ENCODE measurements around the gene LRP1. TPM values are rescaled to one million over a fixed set of nuclear protein-coding genes. Genes with fewer than 3 reads are reported as not detected.

The LRP1 gene
- total and polyA plus RNA-seq, 2 of the 4 experiments (the other 2 are of a cell fraction): 73.1 to 142 TPM

GRCh38 chr12:57141249-57141648, 13.0 kb downstream of the LRP1 start:
- H4K8ac ChIP-seq (ENCODE audit: low read depth in 2 of 2, low read length in 2 of 2): no peak overlapping the region
- H2BK120ac ChIP-seq (ENCODE audit: low read depth, low read length): no peak overlapping the region
- no peak overlapping the region for H3K56ac ChIP-seq (ENCODE audit: extremely low read depth, insufficient read depth, low read length)
- no peak overlapping the region for H3K4me2 ChIP-seq (ENCODE audit: low read depth, low read length)
- no peak overlapping the region for H3K4ac ChIP-seq (ENCODE audit: low read depth, low read length)
- H4K5ac ChIP-seq (ENCODE audit: low read depth, low read length): no peak overlapping the region
- H2AK9ac ChIP-seq (replicated peaks; ENCODE audit: low read depth, low read length, poor library complexity): peak overlapping the region; percentile 37
- no peak overlapping the region for H3K23ac ChIP-seq (ENCODE audit: low read depth, low read length)
- peak overlapping the region; percentile 38 for H2AFZ ChIP-seq (replicated peaks; ENCODE audit: low read length, poor library complexity)
- BruUV-seq (replicated peaks): no TSS peak
- H3K9me1 ChIP-seq (ENCODE audit: insufficient read depth, low read length): peaks cover 40% of the 10 kb centered on the region
- no peak overlapping the region for H2AK5ac ChIP-seq (ENCODE audit: low read depth, low read length)
- DNase-seq (no peak), ATAC-seq (ENCODE audit: low read depth) (no peak)
- no peak overlapping the region for H3K9ac ChIP-seq (ENCODE audit: low read depth, low read length)
- H3K27ac ChIP-seq (ENCODE audit: insufficient read depth, low read length): no peak overlapping the region
- TF ChIP-seq MAFK (IDR thresholded peaks at IDR 0.05; ENCODE audit: low read depth, low read length) (no peak), POLR2A (IDR thresholded peaks at IDR 0.05; ENCODE audit: low read depth, low read length) (no peak), BHLHE40 (IDR thresholded peaks at IDR 0.05; ENCODE audit: low read depth, low read length) (no peak), RFX5 (IDR thresholded peaks at IDR 0.05; ENCODE audit: low read depth, low read length) (no peak), FOS (IDR thresholded peaks at IDR 0.05; ENCODE audit: low read depth, low read length) (no peak), RAD21 (IDR thresholded peaks at IDR 0.05; ENCODE audit: low read length) (no peak), CHD1 (IDR thresholded peaks at IDR 0.05; ENCODE audit: low read depth, low read length) (no peak), SMC3 (IDR thresholded peaks at IDR 0.05; ENCODE audit: low read depth, low read length) (no peak), MAZ (IDR thresholded peaks at IDR 0.05; ENCODE audit: borderline replicate concordance, low read depth, low read length) (no peak), MXI1 (IDR thresholded peaks at IDR 0.05; ENCODE audit: borderline replicate concordance, low read depth, low read length) (no peak), CTCF (conservative IDR thresholded peaks at IDR 0.05; ENCODE audit: low read depth, low read length) (no peak), CEBPB (IDR thresholded peaks at IDR 0.05; ENCODE audit: low read depth, low read length) (no peak)
- TF ChIP-seq, protein P1, sequence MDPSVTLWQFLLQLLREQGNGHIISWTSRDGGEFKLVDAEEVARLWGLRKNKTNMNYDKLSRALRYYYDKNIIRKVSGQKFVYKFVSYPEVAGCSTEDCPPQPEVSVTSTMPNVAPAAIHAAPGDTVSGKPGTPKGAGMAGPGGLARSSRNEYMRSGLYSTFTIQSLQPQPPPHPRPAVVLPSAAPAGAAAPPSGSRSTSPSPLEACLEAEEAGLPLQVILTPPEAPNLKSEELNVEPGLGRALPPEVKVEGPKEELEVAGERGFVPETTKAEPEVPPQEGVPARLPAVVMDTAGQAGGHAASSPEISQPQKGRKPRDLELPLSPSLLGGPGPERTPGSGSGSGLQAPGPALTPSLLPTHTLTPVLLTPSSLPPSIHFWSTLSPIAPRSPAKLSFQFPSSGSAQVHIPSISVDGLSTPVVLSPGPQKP (IDR thresholded peaks at IDR 0.05; ENCODE audit: borderline replicate concordance, low read depth, low read length): no peak
- peaks cover 64 to 95% of the 10 kb centered on the region in 2 experiments for H3K79me1 ChIP-seq (ENCODE audit: low read depth in 1 of 2, low read length in 2 of 2)
- no peaks in the 10 kb centered on the region for H3K27me3 ChIP-seq (ENCODE audit: control insufficient read depth, insufficient read depth, low read length)
- H2BK15ac ChIP-seq (ENCODE audit: low read depth, low read length): no peak overlapping the region
- ChIA-PET POLR2A (ENCODE audit: unreplicated experiment) (no interaction called here), CTCF (no interaction called here)
- dilution Hi-C loops (cut with HindIII; ENCODE audit: low sequenced_read_pairs, unreplicated experiment) (no loop called here), intact Hi-C loops (cut with micrococcal nuclease) (no loop called here), in situ Hi-C loops (cut with MboI; ENCODE audit: low sequenced_read_pairs) (no loop called here)
- H3K18ac ChIP-seq (ENCODE audit: low read depth, low read length): no peak overlapping the region
- peaks cover 44% of the 10 kb centered on the region for H3K4me1 ChIP-seq (ENCODE audit: control insufficient read depth, insufficient read depth, low read length)
- H3K36me3 ChIP-seq (ENCODE audit: control insufficient read depth, insufficient read depth, low read length): peaks cover 75% of the 10 kb centered on the region
- no peak overlapping the region for H3K14ac ChIP-seq (replicated peaks; ENCODE audit: low read depth, low read length)
- H4K20me1 ChIP-seq (ENCODE audit: insufficient read depth, low read length): peaks cover 89% of the 10 kb centered on the region
- no peak overlapping the region for H2BK5ac ChIP-seq (ENCODE audit: low read depth, low read length, poor library complexity, severe bottlenecking)
- H3K4me3 ChIP-seq (ENCODE audit: insufficient read depth, low read depth, low read length): no peak overlapping the region
- H3K9me3 ChIP-seq (ENCODE audit: control insufficient read depth, insufficient read depth, low read length): no peaks in the 10 kb centered on the region
- WGBS, 2 experiments (ENCODE audit: extremely low coverage in 2 of 2, insufficient read length in 1 of 2): 86% methylated on average over 4 of the region's 8 CpGs; no CpG with 5 or more reads in 1 of the 2 experiments
- no peak overlapping the region for H4K91ac ChIP-seq (ENCODE audit: insufficient read depth, low read depth, low read length)
- no peak overlapping the region for H2BK20ac ChIP-seq (ENCODE audit: low read depth, low read length)

All from IMR-90 (cell line).